ENCODE measurements around the gene ALB.

DNA sequence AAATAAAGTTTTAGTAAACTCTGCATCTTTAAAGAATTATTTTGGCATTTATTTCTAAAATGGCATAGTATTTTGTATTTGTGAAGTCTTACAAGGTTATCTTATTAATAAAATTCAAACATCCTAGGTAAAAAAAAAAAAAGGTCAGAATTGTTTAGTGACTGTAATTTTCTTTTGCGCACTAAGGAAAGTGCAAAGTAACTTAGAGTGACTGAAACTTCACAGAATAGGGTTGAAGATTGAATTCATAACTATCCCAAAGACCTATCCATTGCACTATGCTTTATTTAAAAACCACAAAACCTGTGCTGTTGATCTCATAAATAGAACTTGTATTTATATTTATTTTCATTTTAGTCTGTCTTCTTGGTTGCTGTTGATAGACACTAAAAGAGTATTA lies 370 bp downstream of the ALB start:
- TF ChIP-seq RFX5 (IDR thresholded peaks at IDR 0.05; ENCODE audit: borderline replicate concordance, low read depth, low read length): no peak
- no peak for TF ChIP-seq POLR2AphosphoS5 (IDR thresholded peaks at IDR 0.05; ENCODE audit: low read depth, low read length)
- TF ChIP-seq RNF2 (IDR thresholded peaks at IDR 0.05; ENCODE audit: borderline replicate concordance, low read depth, low read length, missing control alignments, poor library complexity, severe bottlenecking): no peak
- no peak for TF ChIP-seq POLR2A (IDR thresholded peaks at IDR 0.05; ENCODE audit: control extremely low read depth in 1 of 2, low read depth in 2 of 2, low read length in 2 of 2)
- TF ChIP-seq, protein P1, sequence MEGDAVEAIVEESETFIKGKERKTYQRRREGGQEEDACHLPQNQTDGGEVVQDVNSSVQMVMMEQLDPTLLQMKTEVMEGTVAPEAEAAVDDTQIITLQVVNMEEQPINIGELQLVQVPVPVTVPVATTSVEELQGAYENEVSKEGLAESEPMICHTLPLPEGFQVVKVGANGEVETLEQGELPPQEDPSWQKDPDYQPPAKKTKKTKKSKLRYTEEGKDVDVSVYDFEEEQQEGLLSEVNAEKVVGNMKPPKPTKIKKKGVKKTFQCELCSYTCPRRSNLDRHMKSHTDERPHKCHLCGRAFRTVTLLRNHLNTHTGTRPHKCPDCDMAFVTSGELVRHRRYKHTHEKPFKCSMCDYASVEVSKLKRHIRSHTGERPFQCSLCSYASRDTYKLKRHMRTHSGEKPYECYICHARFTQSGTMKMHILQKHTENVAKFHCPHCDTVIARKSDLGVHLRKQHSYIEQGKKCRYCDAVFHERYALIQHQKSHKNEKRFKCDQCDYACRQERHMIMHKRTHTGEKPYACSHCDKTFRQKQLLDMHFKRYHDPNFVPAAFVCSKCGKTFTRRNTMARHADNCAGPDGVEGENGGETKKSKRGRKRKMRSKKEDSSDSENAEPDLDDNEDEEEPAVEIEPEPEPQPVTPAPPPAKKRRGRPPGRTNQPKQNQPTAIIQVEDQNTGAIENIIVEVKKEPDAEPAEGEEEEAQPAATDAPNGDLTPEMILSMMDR (IDR thresholded peaks at IDR 0.05; ENCODE audit: control extremely low read depth in 1 of 3, insufficient read depth in 1 of 3, low read depth in 1 of 3, low read length in 3 of 3): no peak
- no peak for TF ChIP-seq EP300 (IDR thresholded peaks at IDR 0.05; ENCODE audit: borderline replicate concordance in 1 of 2, low read depth in 2 of 2, low read length in 2 of 2)
- TF ChIP-seq JUND (IDR thresholded peaks at IDR 0.05; ENCODE audit: low read length): no peak
- TF ChIP-seq, protein P2, sequence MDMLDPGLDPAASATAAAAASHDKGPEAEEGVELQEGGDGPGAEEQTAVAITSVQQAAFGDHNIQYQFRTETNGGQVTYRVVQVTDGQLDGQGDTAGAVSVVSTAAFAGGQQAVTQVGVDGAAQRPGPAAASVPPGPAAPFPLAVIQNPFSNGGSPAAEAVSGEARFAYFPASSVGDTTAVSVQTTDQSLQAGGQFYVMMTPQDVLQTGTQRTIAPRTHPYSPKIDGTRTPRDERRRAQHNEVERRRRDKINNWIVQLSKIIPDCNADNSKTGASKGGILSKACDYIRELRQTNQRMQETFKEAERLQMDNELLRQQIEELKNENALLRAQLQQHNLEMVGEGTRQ (IDR thresholded peaks at IDR 0.05; ENCODE audit: low read length): no peak
- no peak for TF ChIP-seq NRF1 (IDR thresholded peaks at IDR 0.05; ENCODE audit: low read depth, low read length)
- TF ChIP-seq GABPA (IDR thresholded peaks at IDR 0.05; ENCODE audit: borderline replicate concordance, insufficient read depth, low read length): no peak

Data from H1 (cell line).